GM12878 (cell line): ENCODE measurements around the gene TOLLIP.

Experiments used
- CTCF ChIP-seq, 3 experiments: IDR thresholded peaks in 2 of 3; conservative IDR thresholded peaks in 1 of 3; 2 replicates each; pipeline ENCODE4 v1.5.1; 2011; ENCODE audit warnings: low read depth in 3 of 3, low read length in 3 of 3, mild to moderate bottlenecking in 3 of 3, control low read depth in 2 of 3, moderate library complexity in 2 of 3, inconsistent platforms in 1 of 3, mixed read lengths in 1 of 3; ENCODE audit not compliant: control insufficient read depth in 2 of 3, insufficient read depth in 1 of 3; ENCODE audit errors: extremely low read depth in 1 of 3
- FOS ChIP-seq: IDR thresholded peaks from 3 replicates; pipeline ENCODE4 v1.6.1; 2011; ENCODE audit warnings: borderline replicate concordance; ENCODE audit not compliant: insufficient read length; ENCODE audit errors: extremely low read depth
- MAX ChIP-seq: IDR thresholded peaks from 2 replicates; pipeline ENCODE4 v1.6.1; 2012; ENCODE audit warnings: low read depth, low read length, improper control_type of control experiment
- POLR2A ChIP-seq: IDR thresholded peaks from 2 replicates; pipeline ENCODE4 v1.6.1; 2011; ENCODE audit warnings: low read depth, mild to moderate bottlenecking, low read length
- POLR2AphosphoS2 ChIP-seq: IDR thresholded peaks from 2 replicates; pipeline ENCODE4 v1.6.1; 2011; ENCODE audit warnings: low read depth, mild to moderate bottlenecking, low read length, improper control_type of control experiment, moderate library complexity
- TBL1XR1 ChIP-seq: IDR thresholded peaks from 2 replicates; pipeline ENCODE4 v1.6.1; 2012; ENCODE audit warnings: low read depth, low read length, improper control_type of control experiment
- ZNF384 ChIP-seq: IDR thresholded peaks from 2 replicates; pipeline ENCODE4 v1.6.1; 2012; ENCODE audit warnings: low read depth, mild to moderate bottlenecking, low read length, improper control_type of control experiment, borderline replicate concordance

GRCh38 chr11:1227551-1228100, 81.8 kb downstream of the TOLLIP start:
- TF ChIP-seq CTCF (IDR thresholded peaks at IDR 0.05 in 2 of 3, conservative IDR thresholded peaks at IDR 0.05 in 1 of 3; ENCODE audit: control insufficient read depth in 2 of 3, extremely low read depth in 1 of 3, insufficient read depth in 1 of 3, low read depth in 3 of 3, low read length in 3 of 3) (no peak), TBL1XR1 (no peak), ZNF384 (no peak), MAX (no peak), POLR2A (no peak), FOS (no peak), POLR2AphosphoS2 (no peak)
